Ovary (tissue), 9 donors: ENCODE data around the gene PLD6. TPM values are rescaled to one million over a fixed set of nuclear protein-coding genes. Genes with fewer than 3 reads are reported as not detected.
A peak's percentile ranks its signal among the peaks of the same experiment; 100 is the strongest.
"Not testable (repeated sequence)": the region's sequence is repeated elsewhere in the genome, so short reads cannot be mapped to it uniquely, and the experiment has no call there.

ENCODE experiments used
- DNase-seq, 5 donors: peaks; one replicate each; pipeline ENCODE4 v3.0.0-alpha.2; 2019 to 2020
- H3K27ac ChIP-seq, 2 donors: fragments of 200-600 bp; one replicate each; pipeline versions ENCODE4 v1.5.1 to v1.8.0; 2019 to 2022
- H3K27me3 ChIP-seq: fragments of 200-600 bp; one replicate; pipeline ENCODE4 v1.8.0; 2022
- H3K36me3 ChIP-seq: fragments of 200-600 bp; sonication (generic); one replicate; pipeline ENCODE4 v1.5.1; 2019
- H3K4me1 ChIP-seq: one replicate; pipeline ENCODE4 v1.8.1; 2013; ENCODE audit warnings: mild to moderate bottlenecking, moderate library complexity; ENCODE audit not compliant: insufficient read depth
- H3K4me3 ChIP-seq: fragments of 200-600 bp; sonication (generic); one replicate; pipeline ENCODE4 v1.5.1; 2017
- H3K9me3 ChIP-seq, 2 donors: fragments of 200-600 bp in 1 of 2; sonication (generic) in 1 of 2; one replicate each; pipeline versions ENCODE4 v1.5.1 to v1.8.1; 2013 to 2019; ENCODE audit warnings: mild to moderate bottlenecking in 1 of 2, moderate library complexity in 1 of 2
- CTCF ChIP-seq, 3 donors: fragments of 450-650 bp in 2 of 3; fragments of 200-600 bp in 1 of 3; IDR thresholded peaks; one replicate each; pipeline versions ENCODE4 v1.5.1 to v1.8.0; 2016 to 2022; ENCODE audit warnings: antibody characterized with exemption in 3 of 3, mild to moderate bottlenecking in 1 of 3
- EP300 ChIP-seq: sonication (generic); formaldehyde crosslinking; IDR thresholded peaks from one replicate; pipeline ENCODE4 v1.6.1; 2017; ENCODE audit warnings: antibody characterized with exemption
- POLR2A ChIP-seq: fragments of 450-650 bp; IDR thresholded peaks from one replicate; pipeline ENCODE4 v1.6.1; 2017; ENCODE audit warnings: antibody characterized with exemption, mild to moderate bottlenecking, moderate library complexity
- WGBS, 3 donors: extraction: QIAGEN DNeasy Blood & Tissue Kit in 1 of 3; methylation state at CpG; one replicate each; pipeline versions ENCODE4 v1.1.5 to v1.1.7; 2013 to 2017; 5-methylcytosine and 5-hydroxymethylcytosine counted together
- intact Hi-C, 4 donors: fragments of 100-400 bp; cut with DNase I; formaldehyde crosslinking; loops; one replicate each; pipeline versions ENCODE4 v1.11.0 to v1.15.1; 2022 to 2023
- polyA plus RNA-seq, 2 donors: library from polyadenylated mRNA; stranded (reverse); fragments of 200-250 nt in 1 of 2; fragments of 350-450 nt in 1 of 2; fragmentation: Illumina TruSeq in 1 of 2; extraction: RNeasy Lipid Tissue Mini Kit (QIAGEN cat#74804) in 1 of 2; gene quantifications; one replicate each; pipeline ENCODE4 v1.2.3, GENCODE V29; 2013 to 2014
- total RNA-seq, 7 donors: library from RNA; depleted of rRNA in 2 of 7; stranded (reverse); fragments of >200 nt in 2 of 7; fragmentation: NEBNext Ultra II Directional in 3 of 7; extraction: Animal tissue kit (Norgen Biotek cat#: 25700) in 3 of 7; gene quantifications; one replicate each; pipeline versions ENCODE4 v1.1.0 to v1.2.4, GENCODE V29; 2016 to 2023
- donor health status: DM: no; HTN: no; CAD: no; lungs with moderate emphysema.
- donor health status: DM: no; HTN: no; CAD: no.
- donor health status: Bipolar disorder and iron deficiency.
- donor health status: DM: yes; HTN: yes; CAD: no.
- donor health status: DM: no; HTN: no; CAD: no.
- donor health status: DM: yes; HTN: yes; CAD: no.

Gene PLD6
- total and polyA plus RNA-seq, 9 donors = 2.7 to 12.8 (median 7.3) TPM

- intact Hi-C loops = no loop called here
- Histone ChIP-seq H3K36me3 (no peaks in the 10 kb centered on the region), H3K27ac (peak overlapping the region in 1 of 2 donors; percentile 18), H3K4me1 (peaks cover 7% of the 10 kb centered on the region), H3K4me3 (no peak overlapping the region), H3K9me3 (no peaks in the 10 kb centered on the region), H3K27me3 (no peaks in the 10 kb centered on the region)
- TF ChIP-seq EP300 = no peak
- TF ChIP-seq CTCF (IDR thresholded peaks at IDR 0.05) = no peak
- no peak for TF ChIP-seq POLR2A
- DNase-seq = no peak
- 54 to 84% (median 61%) methylated on average over 4 of the region's 4 CpGs for WGBS, 3 donors
Measured at GRCh38 chr17:17188586-17188985, 17.5 kb downstream of the PLD6 start.

- TF ChIP-seq POLR2A (no peak), EP300 (no peak)
- intact Hi-C loops = no loop called here
- peaks cover 7% of the 10 kb centered on the region for H3K4me1 ChIP-seq
- H3K36me3 ChIP-seq = no peaks in the 10 kb centered on the region
- WGBS, 3 donors = 67 to 78% (median 75%) methylated on average over 14 of the region's 14 CpGs
- H3K27ac ChIP-seq = no peak overlapping the region
- no peaks in the 10 kb centered on the region for H3K9me3 ChIP-seq
- DNase-seq = no peak
- no peaks in the 10 kb centered on the region for H3K27me3 ChIP-seq
- H3K4me3 ChIP-seq = no peak overlapping the region
Measured at GRCh38 chr17:17186551-17187505, 19.3 kb downstream of the PLD6 start.

- peaks cover 4% of the 10 kb centered on the region for H3K4me1 ChIP-seq
- WGBS, 3 donors = 40 to 53% (median 47%) methylated on average over 3 of the region's 3 CpGs
- no peak overlapping the region for H3K4me3 ChIP-seq
- no peak overlapping the region for H3K27ac ChIP-seq
- TF ChIP-seq POLR2A (no peak), EP300 (no peak), CTCF (IDR thresholded peaks at IDR 0.05) (no peak)
- H3K9me3 ChIP-seq = no peaks in the 10 kb centered on the region
- intact Hi-C loops = no loop called here
- H3K36me3 ChIP-seq = no peaks in the 10 kb centered on the region
- no peak for DNase-seq
- H3K27me3 ChIP-seq = no peaks in the 10 kb centered on the region
Measured at GRCh38 chr17:17186051-17186450, 20.1 kb downstream of the PLD6 start.

GRCh38 chr17:17184985-17185757, 21.0 kb downstream of the PLD6 start:
- intact Hi-C loops, H3K36me3 ChIP-seq, H3K9me3 ChIP-seq: not testable (repeated sequence)

GRCh38 chr17:17183744-17184143, 22.4 kb downstream of the PLD6 start:
- Histone ChIP-seq H3K27me3 (no peaks in the 10 kb centered on the region), H3K4me3 (no peak overlapping the region), H3K4me1 (no peaks in the 10 kb centered on the region), H3K27ac (no peak overlapping the region), H3K9me3 (no peaks in the 10 kb centered on the region), H3K36me3 (no peaks in the 10 kb centered on the region)
- intact Hi-C loops = no loop called here
- 89 to 92% (median 92%) methylated on average over 4 of the region's 4 CpGs for WGBS, 3 donors
- no peak for DNase-seq
- TF ChIP-seq EP300 = no peak
- TF ChIP-seq CTCF (IDR thresholded peaks at IDR 0.05) = no peak
- no peak for TF ChIP-seq POLR2A

More at GRCh38 chr17:17184985-17185757, 21.0 kb downstream of the PLD6 start:
- not testable (repeated sequence) for H3K27me3 ChIP-seq, DNase-seq, H3K4me3 ChIP-seq, H3K27ac ChIP-seq, H3K4me1 ChIP-seq
- WGBS, 3 donors = 78 to 81% (median 79%) methylated on average over 13 of the region's 13 CpGs
